VCaP (cell line): Measurements from ENCODE around the gene PLCG1.

Experiments
- H3K27ac ChIP-seq: fragments of 450-650 bp; 2 replicates; pipeline ENCODE4 v1.5.1; 2017
- CTCF ChIP-seq: fragments of 450-650 bp; conservative IDR thresholded peaks from 2 replicates; pipeline ENCODE4 v1.5.1; 2017; ENCODE audit warnings: mild to moderate bottlenecking, moderate library complexity

The PLCG1 gene

GRCh38 chr20:41148942-41149341 lies 11.6 kb downstream of the PLCG1 start:
- no peak overlapping the region for H3K27ac ChIP-seq
- TF ChIP-seq CTCF, result no peak

DNA sequence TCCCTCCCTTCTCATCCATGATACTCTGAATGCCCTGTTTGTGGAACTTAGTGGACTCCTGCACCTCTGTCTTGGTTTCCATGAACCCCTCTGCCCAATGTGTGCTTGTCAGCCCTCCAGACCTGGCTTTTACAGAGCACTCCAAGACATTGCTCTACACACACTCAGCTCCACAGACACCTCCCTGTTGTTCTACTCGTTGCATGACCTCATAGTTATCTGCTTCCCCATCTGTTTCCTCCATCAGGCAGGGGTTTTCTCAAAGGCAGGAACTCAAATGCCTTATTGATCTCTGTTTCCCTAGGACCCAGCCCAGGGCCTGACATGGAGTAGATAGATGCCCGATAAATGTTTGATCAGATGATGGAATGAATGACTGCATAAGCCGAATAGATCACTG lies 13.3 kb downstream of the PLCG1 start:
- no peak overlapping the region for H3K27ac ChIP-seq
- no peak for TF ChIP-seq CTCF

DNA sequence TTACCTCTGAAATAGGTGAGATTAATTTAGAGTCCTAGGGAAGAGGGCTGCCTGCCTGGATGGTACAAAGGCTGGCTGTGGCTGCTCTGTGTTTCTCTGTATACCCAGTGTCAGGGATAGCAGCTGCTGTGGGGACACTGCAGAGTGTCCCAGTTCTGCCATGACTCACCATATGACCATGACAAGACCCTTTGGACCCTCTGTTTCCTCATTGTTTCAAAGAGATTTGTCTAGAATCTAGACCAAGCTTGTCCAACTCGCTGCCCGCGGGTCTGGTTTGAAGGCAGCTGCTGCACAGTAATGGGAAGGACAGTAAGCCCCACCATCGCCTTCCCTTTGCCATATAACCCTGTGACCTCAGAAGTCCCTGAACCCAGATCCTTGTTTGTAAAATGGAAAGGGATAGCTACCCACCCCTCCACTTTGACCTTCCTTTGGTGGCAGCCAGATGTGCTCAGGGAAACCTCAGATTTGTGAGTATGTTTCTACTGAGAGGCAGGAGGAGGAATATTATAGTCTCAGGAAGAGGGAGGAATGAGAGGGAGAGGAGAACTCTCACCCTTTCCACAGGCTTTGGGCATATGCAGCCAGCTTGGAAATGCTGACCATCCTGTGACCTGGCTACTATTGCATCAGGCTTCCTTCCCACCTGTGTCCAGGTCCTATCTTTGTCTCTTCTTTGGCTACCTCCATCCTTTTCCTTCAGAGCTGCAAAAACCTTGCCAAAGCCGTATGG lies 14.0 kb downstream of the PLCG1 start:
- H3K27ac ChIP-seq, result no peak overlapping the region
- no peak for TF ChIP-seq CTCF

DNA sequence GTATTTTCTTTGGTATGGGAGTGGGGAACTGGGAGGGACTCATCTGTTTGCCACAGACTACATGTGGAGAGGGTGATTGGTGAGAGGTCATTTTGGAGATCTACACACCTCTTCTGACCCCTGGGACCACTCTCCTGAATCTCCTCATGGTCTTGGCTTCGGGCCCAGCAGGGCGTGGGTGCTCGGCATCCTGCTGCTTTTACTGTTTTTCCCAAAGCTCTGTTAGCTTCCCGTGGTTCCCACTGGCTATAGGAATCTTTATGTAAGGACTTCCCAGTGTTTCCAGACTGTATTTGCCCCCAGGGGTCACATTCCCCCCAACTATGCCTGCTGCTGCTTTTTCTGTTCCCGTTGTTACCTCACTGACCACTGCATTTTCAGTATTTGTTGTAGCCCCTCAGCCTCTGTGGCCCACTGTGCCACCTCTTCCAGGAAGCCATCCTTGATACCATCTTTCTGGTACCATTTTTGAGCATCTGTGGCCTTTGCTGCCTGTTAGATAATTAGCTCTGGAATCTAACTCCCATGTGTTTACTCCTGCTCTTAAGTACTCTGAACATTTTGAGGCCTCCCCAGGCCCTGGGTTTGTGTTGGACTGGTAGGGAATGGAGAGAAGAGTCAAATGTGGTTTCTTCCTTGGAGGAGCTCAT lies 14.9 kb downstream of the PLCG1 start:
- H3K27ac ChIP-seq, result no peak overlapping the region
- no peak for TF ChIP-seq CTCF

DNA sequence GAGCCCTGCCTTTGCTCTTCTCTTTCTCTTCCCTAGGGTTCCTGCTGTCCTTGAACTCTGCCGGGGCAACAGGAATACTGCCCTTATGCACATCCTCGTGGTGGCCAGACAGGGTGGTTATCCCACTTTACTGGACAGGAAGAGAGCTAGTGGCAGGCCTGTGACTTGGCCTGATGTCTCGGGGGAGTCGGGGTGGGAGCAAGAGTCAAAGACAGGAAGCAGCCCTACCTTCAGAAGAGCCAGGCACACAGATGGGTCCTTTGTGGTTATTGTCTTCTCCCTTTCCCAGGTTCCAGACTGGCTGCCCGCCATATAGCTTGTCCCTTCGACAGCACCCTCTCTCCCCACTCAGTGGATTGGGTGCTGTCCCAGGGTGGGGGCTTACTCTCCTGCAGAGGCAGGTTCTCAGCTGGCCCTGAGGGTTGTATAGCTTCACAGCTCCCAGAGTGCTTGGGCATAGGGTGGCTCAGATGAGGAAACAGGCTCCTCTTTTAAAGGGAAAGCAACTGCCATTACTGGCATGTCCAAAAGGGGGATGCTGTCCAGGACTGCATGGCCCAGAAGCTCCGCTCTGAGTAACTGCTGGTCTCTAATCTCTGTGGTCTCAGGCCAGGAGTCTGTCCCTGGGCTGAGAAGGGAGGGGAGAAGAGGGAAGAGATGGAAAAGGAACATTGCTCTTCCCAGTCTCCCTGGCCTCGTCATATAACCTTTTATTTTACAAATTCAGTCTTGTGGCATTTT lies 17.3 kb downstream of the PLCG1 start:
- no peak for TF ChIP-seq CTCF

GRCh38 chr20:41155261-41155660 lies 17.9 kb downstream of the PLCG1 start:
- no peak for TF ChIP-seq CTCF
- no peak overlapping the region for H3K27ac ChIP-seq

More for the DNA sequence above, 17.3 kb downstream of the PLCG1 start:
- H3K27ac ChIP-seq, result no peak overlapping the region

- no peak for TF ChIP-seq CTCF
- no peak overlapping the region for H3K27ac ChIP-seq
Measured at GRCh38 chr20:41158082-41158625, 20.8 kb downstream of the PLCG1 start.
